GM12801 (cell line): ENCODE measurements around the gene LRP1.

ENCODE experiments used
- TF ChIP-seq, protein P1 (sequence below): IDR thresholded peaks from one replicate; pipeline ENCODE4 v1.5.1; 2011; ENCODE audit warnings: control low read depth; ENCODE audit not compliant: insufficient read length; ENCODE audit errors: extremely low read depth

The LRP1 gene

GRCh38 chr12:57215668-57216013 lies 87.4 kb downstream of the LRP1 start:
- TF ChIP-seq, protein P1, sequence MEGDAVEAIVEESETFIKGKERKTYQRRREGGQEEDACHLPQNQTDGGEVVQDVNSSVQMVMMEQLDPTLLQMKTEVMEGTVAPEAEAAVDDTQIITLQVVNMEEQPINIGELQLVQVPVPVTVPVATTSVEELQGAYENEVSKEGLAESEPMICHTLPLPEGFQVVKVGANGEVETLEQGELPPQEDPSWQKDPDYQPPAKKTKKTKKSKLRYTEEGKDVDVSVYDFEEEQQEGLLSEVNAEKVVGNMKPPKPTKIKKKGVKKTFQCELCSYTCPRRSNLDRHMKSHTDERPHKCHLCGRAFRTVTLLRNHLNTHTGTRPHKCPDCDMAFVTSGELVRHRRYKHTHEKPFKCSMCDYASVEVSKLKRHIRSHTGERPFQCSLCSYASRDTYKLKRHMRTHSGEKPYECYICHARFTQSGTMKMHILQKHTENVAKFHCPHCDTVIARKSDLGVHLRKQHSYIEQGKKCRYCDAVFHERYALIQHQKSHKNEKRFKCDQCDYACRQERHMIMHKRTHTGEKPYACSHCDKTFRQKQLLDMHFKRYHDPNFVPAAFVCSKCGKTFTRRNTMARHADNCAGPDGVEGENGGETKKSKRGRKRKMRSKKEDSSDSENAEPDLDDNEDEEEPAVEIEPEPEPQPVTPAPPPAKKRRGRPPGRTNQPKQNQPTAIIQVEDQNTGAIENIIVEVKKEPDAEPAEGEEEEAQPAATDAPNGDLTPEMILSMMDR: no peak

DNA sequence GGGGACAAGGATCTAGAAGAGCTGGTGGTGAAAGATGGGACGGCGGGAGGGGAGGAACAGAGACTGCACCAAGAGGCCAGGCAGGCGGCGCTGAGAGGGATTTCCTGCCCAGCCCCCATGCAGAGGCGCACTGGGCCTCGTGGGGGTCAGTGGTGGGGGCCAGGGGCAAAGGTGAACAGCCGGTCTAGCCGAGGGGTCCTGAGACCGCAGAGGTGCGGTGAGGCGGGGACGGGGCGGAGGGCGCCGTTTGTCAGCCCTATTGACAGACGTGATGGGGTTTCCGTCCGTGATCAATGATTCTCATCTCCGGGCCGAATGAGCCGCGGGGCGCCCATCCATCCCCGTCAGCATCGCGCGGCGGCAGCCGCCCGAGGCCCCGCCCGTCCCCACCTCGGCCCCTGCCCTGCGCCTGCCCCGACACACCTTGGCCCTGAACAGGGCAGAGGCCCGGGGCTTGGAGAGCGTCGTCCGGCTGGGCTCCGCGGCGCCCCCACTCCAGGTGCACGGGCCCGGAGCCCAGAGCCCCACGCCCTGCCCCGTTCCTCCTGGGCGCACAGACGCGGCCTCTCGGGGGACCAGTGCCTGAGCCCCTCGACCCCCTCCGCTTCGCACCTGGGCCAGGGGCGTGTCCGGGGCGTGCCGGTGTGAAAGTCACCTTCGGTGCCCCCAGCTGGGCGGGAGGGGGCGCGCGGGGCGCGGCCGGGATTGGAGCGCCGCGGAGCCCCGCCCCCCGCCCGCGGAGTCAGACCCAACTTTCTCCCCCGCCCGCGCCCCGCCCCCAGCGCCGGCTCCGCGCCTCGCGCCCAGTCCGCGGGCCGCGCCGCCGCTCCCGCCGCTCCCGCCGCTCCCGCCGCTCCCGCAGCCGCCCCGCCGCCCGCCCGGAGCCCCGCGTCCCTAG lies 88.0 kb downstream of the LRP1 start, which contains the start of gene NXPH4:
TSS of gene NXPH4 (plus strand) at position 781 of the 898 bp plus-strand sequence. CDS start 176 bp downstream, outside the sequence.
- TF ChIP-seq, protein P1: no peak

DNA sequence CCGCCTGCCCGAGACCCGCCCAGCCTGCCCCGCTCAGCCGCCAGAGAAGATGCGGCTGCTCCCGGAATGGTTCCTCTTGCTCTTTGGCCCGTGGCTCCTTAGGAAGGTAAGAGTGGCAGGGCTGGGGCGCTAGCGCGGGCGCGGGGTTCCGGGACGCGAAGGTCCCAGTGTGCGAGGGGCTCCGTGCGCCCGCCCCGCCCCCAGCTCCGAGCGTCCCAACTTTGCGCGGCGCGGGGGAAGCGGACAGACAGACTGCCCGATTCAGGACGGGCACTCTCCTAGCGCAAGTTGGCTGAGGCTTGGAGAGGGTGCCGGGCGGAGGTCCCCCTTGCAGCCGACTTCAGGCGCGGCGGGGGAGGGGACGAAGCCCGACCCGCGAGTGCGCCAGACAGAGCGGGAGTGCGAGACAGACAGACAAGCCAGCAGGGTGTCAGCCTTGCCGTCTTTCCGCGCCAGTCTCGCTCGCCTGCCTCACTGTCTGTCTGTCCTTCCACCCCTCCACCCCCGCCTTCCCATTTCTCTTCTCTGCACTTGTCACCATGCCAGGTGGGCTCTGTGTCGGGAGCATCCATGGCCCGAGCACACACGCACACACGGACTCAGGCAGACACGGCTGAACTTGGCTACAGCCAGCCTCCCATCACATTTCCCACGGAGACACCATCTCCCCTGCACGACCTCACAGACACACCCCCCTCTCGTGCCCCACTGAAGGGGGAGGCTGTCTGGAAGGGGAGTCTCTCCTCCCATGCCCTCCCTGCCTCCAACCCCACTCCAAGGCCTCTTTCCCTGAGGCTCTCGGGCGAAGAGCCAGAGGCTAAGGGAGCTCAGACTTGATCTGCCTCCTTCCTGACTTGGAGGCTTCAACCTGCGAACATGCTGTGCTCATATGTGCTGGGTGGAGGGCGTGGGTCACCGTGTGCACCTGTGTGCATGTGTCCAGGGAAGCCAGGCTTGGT lies 88.9 kb downstream of the LRP1 start:
- TF ChIP-seq, protein P1: no peak

- TF ChIP-seq, protein P1: no peak
These were observed 90.0 kb downstream of the LRP1 start for GRCh38 chr12:57218030-57218853.

- TF ChIP-seq, protein P1: no peak
These were observed 91.1 kb downstream of the LRP1 start for GRCh38 chr12:57219205-57219992.

DNA sequence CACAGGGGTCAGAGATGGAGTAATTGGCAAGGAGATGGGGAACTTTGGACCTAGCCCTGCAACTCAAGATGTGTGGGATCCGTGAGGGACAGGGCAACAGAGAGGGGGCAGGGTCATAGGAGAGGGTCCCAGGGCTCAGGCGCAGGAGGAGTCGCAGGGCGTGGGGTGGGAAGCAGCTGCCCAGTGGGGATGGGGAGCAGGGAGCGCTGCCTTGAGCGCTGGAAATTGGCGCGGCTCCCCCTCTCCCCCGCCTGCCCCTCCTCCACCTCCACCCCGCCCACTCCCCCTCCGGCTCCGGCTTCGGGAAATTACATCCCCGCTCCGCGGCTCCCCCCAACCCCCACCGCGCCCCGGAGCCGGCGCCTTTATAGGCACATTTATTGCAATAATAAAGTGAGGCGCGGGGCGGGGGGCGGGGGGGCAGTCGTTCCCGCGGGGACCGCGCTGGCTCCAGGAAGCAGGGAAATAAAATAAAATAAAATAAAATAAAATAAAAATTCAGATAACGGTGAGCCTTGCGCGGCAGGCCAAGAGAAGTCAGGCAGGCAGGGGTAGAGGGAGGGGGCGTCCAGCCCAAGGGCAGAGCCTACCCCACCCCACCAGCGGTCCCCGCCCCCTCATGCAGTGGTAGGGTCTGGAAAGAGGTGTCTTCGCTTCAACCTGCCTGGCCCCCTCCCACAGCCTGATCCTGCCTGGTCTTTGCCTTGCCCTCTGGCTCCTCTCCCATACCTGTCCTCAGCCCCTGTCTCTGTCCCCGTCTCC lies 91.9 kb downstream of the LRP1 start:
- TF ChIP-seq, protein P1: no peak
